Liver (tissue), 9 donors: ENCODE results near the gene CALML5. TPM values are rescaled to one million over a fixed set of nuclear protein-coding genes. Genes with fewer than 3 reads are reported as not detected.

Experiments used
- DNase-seq: peaks from one replicate; pipeline ENCODE4 v3.0.0-alpha.2; 2017; ENCODE audit warnings: low spot score
- H3K27ac ChIP-seq, 2 donors: one replicate each; pipeline ENCODE4 v1.7.0; 2013; ENCODE audit warnings: inconsistent platforms in 2 of 2, low read length in 2 of 2, control low read depth in 1 of 2, low read depth in 1 of 2, mild to moderate bottlenecking in 1 of 2
- H3K27me3 ChIP-seq, 4 donors: one replicate each; pipeline versions ENCODE4 v1.6.1 to v1.7.0; 2013; ENCODE audit warnings: low read length in 3 of 4, inconsistent platforms in 1 of 4, mild to moderate bottlenecking in 1 of 4, moderate library complexity in 1 of 4; ENCODE audit not compliant: control insufficient read depth in 4 of 4, insufficient read depth in 4 of 4
- H3K36me3 ChIP-seq, 4 donors: one replicate each; pipeline versions ENCODE4 v1.6.1 to v1.7.0; 2013; ENCODE audit warnings: low read length in 3 of 4, mild to moderate bottlenecking in 3 of 4, low read depth in 1 of 4, moderate library complexity in 1 of 4; ENCODE audit not compliant: control insufficient read depth in 4 of 4, insufficient read depth in 3 of 4
- H3K4me1 ChIP-seq, 4 donors: one replicate each; pipeline versions ENCODE4 v1.6.1 to v1.7.0; 2013; ENCODE audit warnings: low read length in 3 of 4, mild to moderate bottlenecking in 3 of 4, moderate library complexity in 1 of 4; ENCODE audit not compliant: control insufficient read depth in 4 of 4, insufficient read depth in 4 of 4
- H3K4me3 ChIP-seq, 3 donors: one replicate each; pipeline versions ENCODE4 v1.6.1 to v1.7.0; 2013; ENCODE audit warnings: low read length in 3 of 3, control low read depth in 1 of 3, low read depth in 1 of 3, mild to moderate bottlenecking in 1 of 3
- H3K9ac ChIP-seq, 2 donors: one replicate each; pipeline ENCODE4 v1.7.0; 2013; ENCODE audit warnings: low read length in 2 of 2, mild to moderate bottlenecking in 2 of 2, moderate library complexity in 2 of 2, control low read depth in 1 of 2, low read depth in 1 of 2
- H3K9me3 ChIP-seq, 4 donors: one replicate each; pipeline versions ENCODE4 v1.6.1 to v1.7.0; 2013; ENCODE audit warnings: low read length in 3 of 4; ENCODE audit not compliant: control insufficient read depth in 4 of 4
- EGR1 ChIP-seq, 2 donors: IDR thresholded peaks; 2 replicates each; pipeline ENCODE4 v1.6.1; 2016 to 2018; ENCODE audit warnings: antibody characterized with exemption in 2 of 2, low read depth in 2 of 2
- FOXA1 ChIP-seq: IDR thresholded peaks from 2 replicates; pipeline ENCODE4 v1.6.1; 2016; ENCODE audit warnings: antibody characterized with exemption
- FOXA2 ChIP-seq: IDR thresholded peaks from 2 replicates; pipeline ENCODE4 v1.6.1; 2016; ENCODE audit warnings: antibody characterized with exemption
- GABPA ChIP-seq, 2 donors: IDR thresholded peaks in 1 of 2; conservative IDR thresholded peaks in 1 of 2; 2 replicates each; pipeline ENCODE4 v1.6.1; 2016; ENCODE audit warnings: antibody characterized with exemption in 2 of 2, mild to moderate bottlenecking in 1 of 2, moderate library complexity in 1 of 2
- HNF4A ChIP-seq, 2 donors: conservative IDR thresholded peaks; 2 replicates each; pipeline ENCODE4 v1.6.1; 2016; ENCODE audit warnings: antibody characterized with exemption in 2 of 2, mild to moderate bottlenecking in 2 of 2
- HNF4G ChIP-seq: IDR thresholded peaks from 2 replicates; pipeline ENCODE4 v1.6.1; 2016; ENCODE audit warnings: antibody characterized with exemption
- JUND ChIP-seq, 2 donors: IDR thresholded peaks; 2 replicates each; pipeline ENCODE4 v1.6.1; 2016; ENCODE audit warnings: antibody characterized with exemption in 2 of 2
- NR2F2 ChIP-seq: IDR thresholded peaks from 2 replicates; pipeline ENCODE4 v1.6.1; 2016; ENCODE audit warnings: antibody characterized with exemption
- RAD21 ChIP-seq, 2 donors: IDR thresholded peaks; 2 replicates each; pipeline ENCODE4 v1.6.1; 2016; ENCODE audit warnings: antibody characterized with exemption in 2 of 2, mild to moderate bottlenecking in 2 of 2
- RXRA ChIP-seq, 2 donors: IDR thresholded peaks; 2 replicates each; pipeline ENCODE4 v1.6.1; 2017 to 2018; ENCODE audit warnings: antibody characterized with exemption in 2 of 2, mild to moderate bottlenecking in 1 of 2
- SP1 ChIP-seq: IDR thresholded peaks from 2 replicates; pipeline ENCODE4 v1.6.1; 2018; ENCODE audit warnings: antibody characterized with exemption, mild to moderate bottlenecking
- TAF1 ChIP-seq: conservative IDR thresholded peaks from 2 replicates; pipeline ENCODE4 v1.6.1; 2016; ENCODE audit warnings: antibody characterized with exemption, mild to moderate bottlenecking
- YY1 ChIP-seq: IDR thresholded peaks from 2 replicates; pipeline ENCODE4 v1.6.1; 2016; ENCODE audit warnings: antibody characterized with exemption, mild to moderate bottlenecking
- WGBS: extraction: QIAGEN DNeasy Blood & Tissue Kit; methylation state at CpG from one replicate; pipeline ENCODE4 v1.1.7; 2013; 5-methylcytosine and 5-hydroxymethylcytosine counted together
- polyA plus RNA-seq, 2 donors: library from polyadenylated mRNA; stranded (reverse) in 1 of 2; unstranded in 1 of 2; fragments of 200-250 nt in 1 of 2; fragments of >200 nt in 1 of 2; fragmentation: Nextera tagmentation in 1 of 2; extraction: Ambion mirVana in 1 of 2; gene quantifications; one replicate each; pipeline versions ENCODE4 v1.2.1 to v1.2.3, GENCODE V29; 2013 to 2015
- total RNA-seq, 2 donors: library from RNA; depleted of rRNA; stranded (reverse); fragments of >200 nt; gene quantifications; one replicate each; pipeline ENCODE4 v1.2.3, GENCODE V29; 2014
- TF ChIP-seq, protein P1 (sequence below): IDR thresholded peaks from 2 replicates; pipeline ENCODE4 v1.6.1; 2016; ENCODE audit warnings: antibody characterized with exemption
- TF ChIP-seq, protein P2 (sequence below): IDR thresholded peaks from 2 replicates; pipeline ENCODE4 v1.6.1; 2016; ENCODE audit warnings: antibody characterized with exemption
- TF ChIP-seq, protein P3 (sequence below): IDR thresholded peaks from 2 replicates; pipeline ENCODE4 v1.6.1; 2016; ENCODE audit warnings: antibody characterized with exemption
- TF ChIP-seq, protein P4 (sequence below): IDR thresholded peaks from 2 replicates; pipeline ENCODE4 v1.6.1; 2016; ENCODE audit warnings: antibody characterized with exemption, mild to moderate bottlenecking
- TF ChIP-seq, protein P5 (sequence below): fragments of 150-350 bp; IDR thresholded peaks from 2 replicates; pipeline ENCODE4 v1.5.1; 2017; ENCODE audit warnings: improper control_type of control experiment, low read depth, low read length; ENCODE audit not compliant: missing input control
- donor health status: healthy.
- donor health status: healthy.
- donor health status: healthy.
- donor health status: healthy.
- donor health status: healthy.

Gene CALML5
- total and polyA plus RNA-seq, 4 donors = not detected

DNA sequence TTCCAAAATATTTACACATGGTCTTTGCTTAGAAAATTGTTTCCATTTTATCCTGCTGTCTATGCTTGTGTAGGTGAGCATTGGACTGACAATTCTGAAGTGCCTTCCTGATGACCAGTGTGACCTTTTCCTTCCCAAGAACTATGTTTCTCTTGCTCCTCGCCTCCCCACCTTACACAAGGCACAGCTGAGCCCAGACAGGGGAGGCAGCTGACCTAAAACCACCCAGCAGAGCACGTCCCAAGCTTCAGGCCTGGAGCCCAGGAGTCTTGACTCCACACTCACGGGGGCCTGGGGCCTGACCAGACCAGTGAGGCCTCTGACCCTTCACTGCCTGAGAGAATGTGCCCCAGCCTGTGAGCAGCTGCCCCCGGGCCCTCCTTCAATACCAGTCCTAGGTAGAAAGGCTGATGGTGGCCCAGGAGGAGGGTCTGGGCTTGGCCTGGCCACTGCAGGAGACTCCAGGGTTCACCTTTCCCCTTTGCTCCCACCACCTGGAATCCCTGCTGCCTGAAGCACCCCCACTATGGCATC lies 7.0 kb downstream of the CALML5 start:
- WGBS = 94% methylated on average over 4 of the region's 4 CpGs
- Histone ChIP-seq H3K9ac (no peak overlapping the region), H3K9me3 (peaks cover 0 to 3% (median 0%) of the 10 kb centered on the region in 4 donors), H3K27ac (no peak overlapping the region), H3K4me1 (peaks cover 0 to 10% (median 8%) of the 10 kb centered on the region in 4 donors), H3K4me3 (no peak overlapping the region), H3K27me3 (no peaks in the 10 kb centered on the region), H3K36me3 (no peaks in the 10 kb centered on the region)
- TF ChIP-seq TAF1 = no peak
- no peak for TF ChIP-seq JUND (IDR thresholded peaks at IDR 0.05)
- TF ChIP-seq, protein P1, sequence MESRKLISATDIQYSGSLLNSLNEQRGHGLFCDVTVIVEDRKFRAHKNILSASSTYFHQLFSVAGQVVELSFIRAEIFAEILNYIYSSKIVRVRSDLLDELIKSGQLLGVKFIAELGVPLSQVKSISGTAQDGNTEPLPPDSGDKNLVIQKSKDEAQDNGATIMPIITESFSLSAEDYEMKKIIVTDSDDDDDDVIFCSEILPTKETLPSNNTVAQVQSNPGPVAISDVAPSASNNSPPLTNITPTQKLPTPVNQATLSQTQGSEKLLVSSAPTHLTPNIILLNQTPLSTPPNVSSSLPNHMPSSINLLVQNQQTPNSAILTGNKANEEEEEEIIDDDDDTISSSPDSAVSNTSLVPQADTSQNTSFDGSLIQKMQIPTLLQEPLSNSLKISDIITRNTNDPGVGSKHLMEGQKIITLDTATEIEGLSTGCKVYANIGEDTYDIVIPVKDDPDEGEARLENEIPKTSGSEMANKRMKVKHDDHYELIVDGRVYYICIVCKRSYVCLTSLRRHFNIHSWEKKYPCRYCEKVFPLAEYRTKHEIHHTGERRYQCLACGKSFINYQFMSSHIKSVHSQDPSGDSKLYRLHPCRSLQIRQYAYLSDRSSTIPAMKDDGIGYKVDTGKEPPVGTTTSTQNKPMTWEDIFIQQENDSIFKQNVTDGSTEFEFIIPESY = no peak
- no peak for TF ChIP-seq EGR1 (IDR thresholded peaks at IDR 0.05; ENCODE audit: low read depth in 2 of 2)
- TF ChIP-seq FOXA1 = no peak
- TF ChIP-seq GABPA (IDR thresholded peaks at IDR 0.05 in 1 of 2, conservative IDR thresholded peaks at IDR 0.05 in 1 of 2) = no peak
- TF ChIP-seq RAD21 (IDR thresholded peaks at IDR 0.05) = no peak
- no peak for TF ChIP-seq YY1
- TF ChIP-seq SP1 = no peak
- TF ChIP-seq, protein P2, sequence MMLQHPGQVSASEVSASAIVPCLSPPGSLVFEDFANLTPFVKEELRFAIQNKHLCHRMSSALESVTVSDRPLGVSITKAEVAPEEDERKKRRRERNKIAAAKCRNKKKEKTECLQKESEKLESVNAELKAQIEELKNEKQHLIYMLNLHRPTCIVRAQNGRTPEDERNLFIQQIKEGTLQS = no peak
- no peak for TF ChIP-seq HNF4A (conservative IDR thresholded peaks at IDR 0.05)
- no peak for TF ChIP-seq RXRA (IDR thresholded peaks at IDR 0.05)
- TF ChIP-seq NR2F2 = no peak
- TF ChIP-seq, protein P3, sequence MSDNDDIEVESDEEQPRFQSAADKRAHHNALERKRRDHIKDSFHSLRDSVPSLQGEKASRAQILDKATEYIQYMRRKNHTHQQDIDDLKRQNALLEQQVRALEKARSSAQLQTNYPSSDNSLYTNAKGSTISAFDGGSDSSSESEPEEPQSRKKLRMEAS = no peak
- TF ChIP-seq FOXA2 = no peak
- TF ChIP-seq, protein P4, sequence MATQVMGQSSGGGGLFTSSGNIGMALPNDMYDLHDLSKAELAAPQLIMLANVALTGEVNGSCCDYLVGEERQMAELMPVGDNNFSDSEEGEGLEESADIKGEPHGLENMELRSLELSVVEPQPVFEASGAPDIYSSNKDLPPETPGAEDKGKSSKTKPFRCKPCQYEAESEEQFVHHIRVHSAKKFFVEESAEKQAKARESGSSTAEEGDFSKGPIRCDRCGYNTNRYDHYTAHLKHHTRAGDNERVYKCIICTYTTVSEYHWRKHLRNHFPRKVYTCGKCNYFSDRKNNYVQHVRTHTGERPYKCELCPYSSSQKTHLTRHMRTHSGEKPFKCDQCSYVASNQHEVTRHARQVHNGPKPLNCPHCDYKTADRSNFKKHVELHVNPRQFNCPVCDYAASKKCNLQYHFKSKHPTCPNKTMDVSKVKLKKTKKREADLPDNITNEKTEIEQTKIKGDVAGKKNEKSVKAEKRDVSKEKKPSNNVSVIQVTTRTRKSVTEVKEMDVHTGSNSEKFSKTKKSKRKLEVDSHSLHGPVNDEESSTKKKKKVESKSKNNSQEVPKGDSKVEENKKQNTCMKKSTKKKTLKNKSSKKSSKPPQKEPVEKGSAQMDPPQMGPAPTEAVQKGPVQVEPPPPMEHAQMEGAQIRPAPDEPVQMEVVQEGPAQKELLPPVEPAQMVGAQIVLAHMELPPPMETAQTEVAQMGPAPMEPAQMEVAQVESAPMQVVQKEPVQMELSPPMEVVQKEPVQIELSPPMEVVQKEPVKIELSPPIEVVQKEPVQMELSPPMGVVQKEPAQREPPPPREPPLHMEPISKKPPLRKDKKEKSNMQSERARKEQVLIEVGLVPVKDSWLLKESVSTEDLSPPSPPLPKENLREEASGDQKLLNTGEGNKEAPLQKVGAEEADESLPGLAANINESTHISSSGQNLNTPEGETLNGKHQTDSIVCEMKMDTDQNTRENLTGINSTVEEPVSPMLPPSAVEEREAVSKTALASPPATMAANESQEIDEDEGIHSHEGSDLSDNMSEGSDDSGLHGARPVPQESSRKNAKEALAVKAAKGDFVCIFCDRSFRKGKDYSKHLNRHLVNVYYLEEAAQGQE = no peak
- TF ChIP-seq, protein P5, sequence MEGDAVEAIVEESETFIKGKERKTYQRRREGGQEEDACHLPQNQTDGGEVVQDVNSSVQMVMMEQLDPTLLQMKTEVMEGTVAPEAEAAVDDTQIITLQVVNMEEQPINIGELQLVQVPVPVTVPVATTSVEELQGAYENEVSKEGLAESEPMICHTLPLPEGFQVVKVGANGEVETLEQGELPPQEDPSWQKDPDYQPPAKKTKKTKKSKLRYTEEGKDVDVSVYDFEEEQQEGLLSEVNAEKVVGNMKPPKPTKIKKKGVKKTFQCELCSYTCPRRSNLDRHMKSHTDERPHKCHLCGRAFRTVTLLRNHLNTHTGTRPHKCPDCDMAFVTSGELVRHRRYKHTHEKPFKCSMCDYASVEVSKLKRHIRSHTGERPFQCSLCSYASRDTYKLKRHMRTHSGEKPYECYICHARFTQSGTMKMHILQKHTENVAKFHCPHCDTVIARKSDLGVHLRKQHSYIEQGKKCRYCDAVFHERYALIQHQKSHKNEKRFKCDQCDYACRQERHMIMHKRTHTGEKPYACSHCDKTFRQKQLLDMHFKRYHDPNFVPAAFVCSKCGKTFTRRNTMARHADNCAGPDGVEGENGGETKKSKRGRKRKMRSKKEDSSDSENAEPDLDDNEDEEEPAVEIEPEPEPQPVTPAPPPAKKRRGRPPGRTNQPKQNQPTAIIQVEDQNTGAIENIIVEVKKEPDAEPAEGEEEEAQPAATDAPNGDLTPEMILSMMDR = no peak
- no peak for TF ChIP-seq HNF4G
- DNase-seq = no peak
